SU-DHL-6 (cell line): ENCODE measurements around the gene CASK.

ENCODE experiments used
- CTCF ChIP-seq: fragments of 200-600 bp; sonication (generic); IDR thresholded peaks from one replicate; pipeline ENCODE4 v1.5.1; 2017; ENCODE audit warnings: antibody characterized with exemption, mild to moderate bottlenecking, low read length, moderate library complexity; ENCODE audit not compliant: insufficient read depth, poor library complexity, severe bottlenecking
- EZH2phosphoT487 ChIP-seq: fragments of 200-600 bp; sonication (generic), shearing (Covaris generic); conservative IDR thresholded peaks from 2 replicates; pipeline ENCODE4 v1.6.1; 2018; ENCODE audit warnings: mild to moderate bottlenecking, antibody characterized with exemption, low read length, moderate library complexity, mixed read lengths

GRCh38 chrX:41563876-41564275 is 359.5 kb downstream of the CASK start:
- TF ChIP-seq EZH2phosphoT487, result no peak
- no peak for TF ChIP-seq CTCF
